OCI-LY3 (cell line): ENCODE results near the gene ALPG.
"Not testable (repeated sequence)": the region's sequence is repeated elsewhere in the genome, so short reads cannot be mapped to it uniquely, and the experiment has no call there.

Experiments used
- H2AFZ ChIP-seq: fragments of 200-600, 300-600 bp; shearing (Covaris generic); 2 replicates; pipeline ENCODE4 v1.6.0; 2014; ENCODE audit warnings: antibody characterized with exemption, low read depth, low read length
- H3K27ac ChIP-seq: fragments of 200-600, 300-600 bp; sonication (generic); 2 replicates; pipeline ENCODE4 v1.5.1; 2014; ENCODE audit warnings: mild to moderate bottlenecking, low read length, moderate library complexity, mixed read lengths
- H3K27me3 ChIP-seq: fragments of 200-600, 300-600 bp; sonication (generic); 2 replicates; pipeline ENCODE4 v1.6.1; 2014; ENCODE audit warnings: low read depth, low read length, mixed read lengths
- H3K36me3 ChIP-seq: fragments of 200-600, 300-600 bp; sonication (generic); replicated peaks from 2 replicates; pipeline ENCODE3; 2014; ENCODE audit warnings: low read depth, low read length, mixed read lengths
- H3K4me1 ChIP-seq: fragments of 300-600, 200-600 bp; sonication (generic); 2 replicates; pipeline ENCODE4 v1.6.1; 2014; ENCODE audit warnings: low read length, mixed read lengths
- H3K4me2 ChIP-seq: fragments of 200-600, 300-600 bp; sonication (generic); 2 replicates; pipeline ENCODE4 v1.6.1; 2014; ENCODE audit warnings: low read length, mixed read lengths
- H3K4me3 ChIP-seq: fragments of 300-600, 200-600 bp; sonication (generic); 2 replicates; pipeline ENCODE4 v1.5.1; 2014; ENCODE audit warnings: antibody characterized with exemption, mild to moderate bottlenecking, low read length, moderate library complexity
- H3K79me2 ChIP-seq: fragments of 300-600, 200-600 bp; shearing (Covaris generic); 2 replicates; pipeline ENCODE4 v1.6.1; 2014; ENCODE audit warnings: mild to moderate bottlenecking, low read length, mixed read lengths
- H3K9ac ChIP-seq: fragments of 300-600, 200-600 bp; shearing (Covaris generic); 2 replicates; pipeline ENCODE4 v1.6.0; 2014; ENCODE audit warnings: mild to moderate bottlenecking, low read length, moderate library complexity
- H3K9me3 ChIP-seq: fragments of 200-600, 300-600 bp; shearing (Covaris generic); 2 replicates; pipeline ENCODE4 v1.6.1; 2014; ENCODE audit warnings: low read length, mixed read lengths; ENCODE audit not compliant: insufficient read depth
- H4K20me1 ChIP-seq: fragments of 200-600, 300-600 bp; sonication (generic); 2 replicates; pipeline ENCODE4 v1.6.1; 2016; ENCODE audit warnings: low read length, mixed read lengths; ENCODE audit not compliant: insufficient read depth
- CTCF ChIP-seq: fragments of 200-600, 300-600 bp; sonication (generic); IDR thresholded peaks from 2 replicates; pipeline ENCODE4 v1.5.1; 2014; ENCODE audit warnings: antibody characterized with exemption, low read length, low read depth
- EZH2phosphoT487 ChIP-seq: fragments of 200-600 bp; shearing (Covaris generic); IDR thresholded peaks from 2 replicates; pipeline ENCODE4 v1.6.1; 2018; ENCODE audit warnings: antibody characterized with exemption, mixed run types, low read depth

Gene ALPG

GRCh38 chr2:232405943-232406510 is 617 bp upstream of the ALPG start:
- H3K36me3 ChIP-seq, result no peaks in the 10 kb centered on the region

GRCh38 chr2:232407428-232408150 is 945 bp downstream of the ALPG start:
- not testable (repeated sequence) for H3K36me3 ChIP-seq, H3K9me3 ChIP-seq, H2AFZ ChIP-seq, H3K9ac ChIP-seq, H3K79me2 ChIP-seq, H3K27ac ChIP-seq, H4K20me1 ChIP-seq, H3K4me2 ChIP-seq, H3K4me3 ChIP-seq, H3K4me1 ChIP-seq, H3K27me3 ChIP-seq

More at GRCh38 chr2:232405943-232406510, 617 bp upstream of the ALPG start:
- no peaks in the 10 kb centered on the region for H3K27me3 ChIP-seq
- H4K20me1 ChIP-seq, result no peaks in the 10 kb centered on the region
- no peaks in the 10 kb centered on the region for H3K79me2 ChIP-seq
- no peak overlapping the region for H3K4me2 ChIP-seq
- H3K4me3 ChIP-seq, result no peak overlapping the region
- no peak for TF ChIP-seq EZH2phosphoT487
- no peak for TF ChIP-seq CTCF
- H2AFZ ChIP-seq, result no peak overlapping the region
- no peaks in the 10 kb centered on the region for H3K9me3 ChIP-seq
- H3K4me1 ChIP-seq, result no peaks in the 10 kb centered on the region
- no peak overlapping the region for H3K9ac ChIP-seq
- no peak overlapping the region for H3K27ac ChIP-seq

- H3K9me3 ChIP-seq, H3K27ac ChIP-seq, H4K20me1 ChIP-seq, H3K79me2 ChIP-seq, H3K9ac ChIP-seq, H3K4me1 ChIP-seq, H2AFZ ChIP-seq, H3K4me3 ChIP-seq, H3K4me2 ChIP-seq, H3K27me3 ChIP-seq, H3K36me3 ChIP-seq: not testable (repeated sequence)
Measured at GRCh38 chr2:232408269-232408668, 1.6 kb downstream of the ALPG start.

- not testable (repeated sequence) for H3K79me2 ChIP-seq, H2AFZ ChIP-seq, H3K4me3 ChIP-seq, H3K4me2 ChIP-seq, H3K4me1 ChIP-seq, H3K36me3 ChIP-seq, H3K9ac ChIP-seq, H3K27ac ChIP-seq, H3K9me3 ChIP-seq, H4K20me1 ChIP-seq, H3K27me3 ChIP-seq
Measured at GRCh38 chr2:232409617-232410016, 3.0 kb downstream of the ALPG start.

GRCh38 chr2:232410238-232410900 is 3.7 kb downstream of the ALPG start:
- Histone ChIP-seq H2AFZ (no peak overlapping the region), H3K9ac (no peak overlapping the region), H3K4me2 (no peak overlapping the region), H3K4me1 (no peaks in the 10 kb centered on the region), H3K27ac (no peak overlapping the region), H3K27me3 (peaks cover 5% of the 10 kb centered on the region; the same call in 1 of the 2 replicates), H3K4me3 (no peak overlapping the region), H3K79me2 (no peaks in the 10 kb centered on the region), H3K9me3 (no peaks in the 10 kb centered on the region), H4K20me1 (no peaks in the 10 kb centered on the region), H3K36me3 (no peaks in the 10 kb centered on the region)
- TF ChIP-seq EZH2phosphoT487, result no peak
- TF ChIP-seq CTCF, result no peak
